Endothelial cell of umbilical vein (primary cell): ENCODE results near the gene IFITM5. TPM values are rescaled to one million over a fixed set of nuclear protein-coding genes. Genes with fewer than 3 reads are reported as not detected.

Experiments
- BruUV-seq: library from RNA; stranded (reverse); fragments of 400-500 nt; replicated peaks from 2 replicates; lab custom pipeline; 2021; lab: Mats Ljungman, UMichigan
- CTCF ChIA-PET: fragments of 300-600, 350-600 bp; sonication (Branson Sonifier 250); formaldehyde crosslinking; loops from one replicate; lab custom pipeline; 2021; ENCODE audit warnings: antibody characterized with exemption, inconsistent platforms; lab: Charles Lee
- POLR2A ChIA-PET: fragments of 300-600, 350-600 bp; sonication (Branson Sonifier 250); formaldehyde crosslinking; loops from one replicate; lab custom pipeline; 2021; ENCODE audit warnings: antibody characterized with exemption, inconsistent platforms; lab: Charles Lee
- DNase-seq: peaks from one replicate; pipeline ENCODE4 v3.0.0-alpha.2; 2011; ENCODE audit warnings: low read depth, low spot score
- FAIRE-seq: peaks from 2 replicates; lab custom pipeline; 2011; peaks lifted over from hg19 to GRCh38; lab: Jason Lieb, UNC
- H2AFZ ChIP-seq: 2 replicates; pipeline ENCODE4 v1.6.0; 2012; ENCODE audit warnings: low read depth, low read length, control low read depth, inconsistent platforms
- H3K27ac ChIP-seq: 2 replicates; pipeline ENCODE4 v1.5.1; 2011; ENCODE audit warnings: low read depth, mild to moderate bottlenecking, control low read depth, low read length, moderate library complexity; ENCODE audit not compliant: insufficient read depth
- H3K27me3 ChIP-seq, 2 experiments: 2 replicates each; pipeline versions ENCODE4 v1.6.0 to v1.6.1; 2011; ENCODE audit warnings: low read length in 2 of 2, mixed read lengths in 1 of 2; ENCODE audit not compliant: control insufficient read depth in 2 of 2, insufficient read depth in 2 of 2
- H3K36me3 ChIP-seq, 2 experiments: 2 replicates in 1 of 2; 3 replicates in 1 of 2; pipeline ENCODE4 v1.5.1; 2011; ENCODE audit warnings: low read length in 2 of 2, mild to moderate bottlenecking in 1 of 2, moderate library complexity in 1 of 2; ENCODE audit not compliant: control insufficient read depth in 2 of 2, insufficient read depth in 2 of 2; ENCODE audit errors: extremely low read depth in 1 of 2
- H3K4me1 ChIP-seq: 3 replicates; pipeline ENCODE4 v1.5.1; 2011; ENCODE audit warnings: mild to moderate bottlenecking, low read length; ENCODE audit not compliant: control insufficient read depth, insufficient read depth; ENCODE audit errors: extremely low read depth
- H3K4me2 ChIP-seq: 2 replicates; pipeline ENCODE4 v1.6.1; 2011; ENCODE audit warnings: low read length, control low read depth, mixed read lengths; ENCODE audit not compliant: insufficient read depth
- H3K4me3 ChIP-seq, 3 experiments: fragments of 200-600 bp in 1 of 3; sonication (generic), shearing (Covaris generic) in 1 of 3; replicated peaks in 1 of 3; 2 replicates each; pipeline ENCODE4 v1.5.1; 2011 to 2016; ENCODE audit warnings: control low read depth in 3 of 3, low read length in 3 of 3, mild to moderate bottlenecking in 2 of 3, inconsistent platforms in 1 of 3, low read depth in 1 of 3, moderate library complexity in 1 of 3; ENCODE audit not compliant: insufficient read depth in 1 of 3
- H3K79me2 ChIP-seq: 2 replicates; pipeline ENCODE4 v1.6.0; 2012; ENCODE audit warnings: low read length, inconsistent platforms; ENCODE audit not compliant: control insufficient read depth, insufficient read depth
- H3K9ac ChIP-seq: replicated peaks from 2 replicates; pipeline ENCODE3; 2011; ENCODE audit warnings: low read length, control low read depth; ENCODE audit not compliant: insufficient read depth; ENCODE audit errors: extremely low read depth
- H3K9me1 ChIP-seq: replicated peaks from 3 replicates; pipeline ENCODE4 v1.6.0; 2011; ENCODE audit warnings: mild to moderate bottlenecking, low read length; ENCODE audit not compliant: control insufficient read depth, insufficient read depth; ENCODE audit errors: extremely low read depth
- H3K9me3 ChIP-seq: replicated peaks from 2 replicates; pipeline ENCODE4 v1.5.1; 2012; ENCODE audit warnings: low read length, inconsistent platforms; ENCODE audit not compliant: control insufficient read depth, insufficient read depth
- H4K20me1 ChIP-seq: replicated peaks from 2 replicates; pipeline ENCODE3; 2011; ENCODE audit warnings: mild to moderate bottlenecking, low read length; ENCODE audit not compliant: control insufficient read depth, insufficient read depth; ENCODE audit errors: extremely low read depth
- CTCF ChIP-seq, 2 donors: IDR thresholded peaks; 1 replicate in 1 of 2; 2 replicates in 1 of 2; pipeline ENCODE4 v1.5.1; 2011; ENCODE audit warnings: low read length in 2 of 2, mild to moderate bottlenecking in 2 of 2, moderate library complexity in 2 of 2, control low read depth in 1 of 2, inconsistent platforms in 1 of 2, low read depth in 1 of 2; ENCODE audit not compliant: insufficient read depth in 1 of 2; ENCODE audit errors: extremely low read depth in 1 of 2
- EZH2 ChIP-seq: IDR thresholded peaks from 2 replicates; pipeline ENCODE4 v1.6.1; 2012; ENCODE audit warnings: borderline replicate concordance, low read depth, mild to moderate bottlenecking, moderate library complexity, low read length, inconsistent platforms; ENCODE audit not compliant: severe bottlenecking
- FOS ChIP-seq: IDR thresholded peaks from 2 replicates; pipeline ENCODE4 v1.6.1; 2011; ENCODE audit warnings: mild to moderate bottlenecking, low read length, moderate library complexity, borderline replicate concordance; ENCODE audit not compliant: insufficient read depth
- GATA2 ChIP-seq: IDR thresholded peaks from 2 replicates; pipeline ENCODE4 v1.7.0; 2011; ENCODE audit warnings: low read depth, mild to moderate bottlenecking, moderate library complexity, mixed read lengths, low read length; ENCODE audit not compliant: insufficient read length, insufficient read depth
- JUN ChIP-seq: IDR thresholded peaks from 2 replicates; pipeline ENCODE4 v1.6.1; 2011; ENCODE audit warnings: borderline replicate concordance, low read depth; ENCODE audit not compliant: insufficient read length, insufficient read depth
- MAX ChIP-seq: IDR thresholded peaks from 2 replicates; pipeline ENCODE4 v1.6.1; 2011; ENCODE audit not compliant: insufficient read depth, insufficient read length
- MYC ChIP-seq: IDR thresholded peaks from one replicate; pipeline ENCODE4 v1.6.1; 2011; ENCODE audit warnings: mild to moderate bottlenecking, low read depth, low read length
- POLR2A ChIP-seq: IDR thresholded peaks from 2 replicates; pipeline ENCODE4 v1.6.1; 2012; ENCODE audit warnings: low read depth, mild to moderate bottlenecking, control low read depth, low read length
- POLR2AphosphoS5 ChIP-seq: IDR thresholded peaks from 2 replicates; pipeline ENCODE4 v1.6.1; 2012; ENCODE audit warnings: low read depth, mild to moderate bottlenecking, control low read depth, low read length, moderate library complexity; ENCODE audit not compliant: insufficient read depth
- dilution Hi-C: fragments of 300-500 bp; cut with MboI; formaldehyde crosslinking; loops from one replicate; pipeline ENCODE4 v1.15.0; 2019; ENCODE audit warnings: low sequenced_read_pairs; ENCODE audit not compliant: extremely low pct_ligation_motif_present
- intact Hi-C: fragments of 100-400 bp; cut with micrococcal nuclease; formaldehyde crosslinking; loops from one replicate; pipeline ENCODE4 v1.10.0; 2022
- polyA plus RNA-seq, 4 experiments: library from polyadenylated mRNA; depleted of rRNA in 3 of 4; stranded (reverse) in 3 of 4; unstranded in 1 of 4; fragments of >200 nt; gene quantifications; 2 replicates each; pipeline versions ENCODE4 v1.2.1 to v1.2.3, GENCODE V29; 2011 to 2012; ENCODE audit warnings: missing spikeins in 1 of 4
- total RNA-seq: library from RNA; stranded (reverse); gene quantifications from 2 replicates; pipeline ENCODE4 v1.2.3, GENCODE V29; 2021

IFITM5 gene
- total and polyA plus RNA-seq, 2 donors (not counting 3 experiments of a cell fraction or from before 2014, with no cell fraction given): not detected

- no peak for FAIRE-seq
- Histone ChIP-seq H3K4me3 (no peak overlapping the region), H3K4me2 (no peak overlapping the region), H3K9ac (no peak overlapping the region), H3K79me2 (no peaks in the 10 kb centered on the region), H3K27me3 (peaks cover 36 to 57% of the 10 kb centered on the region in 2 experiments), H3K36me3 (no peaks in the 10 kb centered on the region), H3K4me1 (no peaks in the 10 kb centered on the region), H3K9me3 (no peaks in the 10 kb centered on the region), H2AFZ (no peak overlapping the region), H4K20me1 (no peaks in the 10 kb centered on the region), H3K27ac (no peak overlapping the region), H3K9me1 (no peaks in the 10 kb centered on the region)
- TF ChIP-seq POLR2A (no peak), JUN (no peak), CTCF (IDR thresholded peaks at IDR 0.05; ENCODE audit: extremely low read depth in 1 of 2, insufficient read depth in 1 of 2, low read depth in 1 of 2, low read length in 2 of 2) (no peak), MYC (no peak), GATA2 (no peak), EZH2 (no peak), FOS (no peak), POLR2AphosphoS5 (no peak), MAX (no peak)
- CTCF ChIA-PET: interaction anchor here (1.8 kb wide), 1 partner anchor 25 kb away, joined by 12 read pairs; no protein-coding TSS in a partner anchor
- no TSS peak for BruUV-seq
- intact Hi-C loops (no loop called here), dilution Hi-C loops (no loop called here)
- POLR2A ChIA-PET: no interaction called here
- DNase-seq: no peak
These were observed 23.1 kb downstream of the IFITM5 start for GRCh38 chr11:276219-276618.
